Suprapubic skin (tissue), 4 donors: ENCODE measurements around the gene UBE4B.

Experiments
- CTCF ChIP-seq, 2 donors: fragments of 200-600 bp in 1 of 2; fragments of 450-650 bp in 1 of 2; sonication (generic) in 1 of 2; IDR thresholded peaks; one replicate each; pipeline ENCODE4 v1.5.1; 2016 to 2019; ENCODE audit warnings: antibody characterized with exemption in 2 of 2, mild to moderate bottlenecking in 1 of 2, moderate library complexity in 1 of 2
- EP300 ChIP-seq: sonication (generic); formaldehyde crosslinking; IDR thresholded peaks from one replicate; pipeline ENCODE4 v1.6.1; 2017; ENCODE audit warnings: antibody characterized with exemption
- POLR2A ChIP-seq, 2 donors: fragments of 450-650 bp; IDR thresholded peaks; one replicate each; pipeline ENCODE4 v1.6.1; 2017; ENCODE audit warnings: antibody characterized with exemption in 2 of 2, mild to moderate bottlenecking in 2 of 2, moderate library complexity in 2 of 2
- POLR2AphosphoS5 ChIP-seq, 3 donors: sonication (generic); formaldehyde crosslinking; IDR thresholded peaks; one replicate each; pipeline ENCODE4 v1.6.1; 2017; ENCODE audit warnings: antibody characterized with exemption in 3 of 3

- no peak for TF ChIP-seq POLR2A (IDR thresholded peaks at IDR 0.05)
- TF ChIP-seq CTCF (IDR thresholded peaks at IDR 0.05) = no peak
- TF ChIP-seq POLR2AphosphoS5 (IDR thresholded peaks at IDR 0.05) = no peak
- TF ChIP-seq EP300 = no peak
Measured at GRCh38 chr1:10027027-10027426, 5.7 kb upstream of the UBE4B start.
